Activated CD8-positive, alpha-beta memory T cell treated with anti-CD3 and anti-CD28 coated beads for 4 hours (primary cell): ENCODE results near the gene PPP1R36.
"Not testable (repeated sequence)": the region's sequence is repeated elsewhere in the genome, so short reads cannot be mapped to it uniquely, and the experiment has no call there.

Experiments
- DNase-seq, 2 donors: peaks; one replicate each; pipeline ENCODE4 v3.0.0-alpha.2; 2020; ENCODE audit warnings: low read depth in 2 of 2

The PPP1R36 gene

GRCh38 chr14:64569138-64569631 lies 19.4 kb downstream of the PPP1R36 start:
- no peak for DNase-seq

- DNase-seq = not testable (repeated sequence)
Observed at GRCh38 chr14:64569646-64570045, 19.9 kb downstream of the PPP1R36 start.

- DNase-seq = no peak
Observed at GRCh38 chr14:64572386-64573104, 22.8 kb downstream of the PPP1R36 start.

- no peak for DNase-seq
Observed at GRCh38 chr14:64573109-64573508, 23.3 kb downstream of the PPP1R36 start.

GRCh38 chr14:64574371-64575107 lies 24.8 kb downstream of the PPP1R36 start:
- no peak for DNase-seq

- no peak for DNase-seq
Observed at GRCh38 chr14:64577211-64577610, 27.4 kb downstream of the PPP1R36 start.

GRCh38 chr14:64580467-64580866 lies 30.7 kb downstream of the PPP1R36 start:
- DNase-seq = no peak

- no peak for DNase-seq
Observed at GRCh38 chr14:64581363-64581762, 31.6 kb downstream of the PPP1R36 start.

GRCh38 chr14:64581817-64582216 lies 32.1 kb downstream of the PPP1R36 start:
- no peak for DNase-seq

- DNase-seq = no peak
Observed at GRCh38 chr14:64584190-64584589, 34.4 kb downstream of the PPP1R36 start.

GRCh38 chr14:64591809-64592208 lies 42.0 kb downstream of the PPP1R36 start:
- DNase-seq = no peak

- no peak for DNase-seq
Observed at GRCh38 chr14:64594438-64594837, 44.7 kb downstream of the PPP1R36 start.

GRCh38 chr14:64598404-64598803 lies 48.6 kb downstream of the PPP1R36 start:
- no peak for DNase-seq

GRCh38 chr14:64601571-64601970 lies 51.8 kb downstream of the PPP1R36 start:
- no peak for DNase-seq

GRCh38 chr14:64602826-64603225 lies 53.1 kb downstream of the PPP1R36 start:
- DNase-seq = no peak

GRCh38 chr14:64604001-64604400 lies 54.2 kb downstream of the PPP1R36 start:
- DNase-seq = no peak

GRCh38 chr14:64604881-64605280 lies 55.1 kb downstream of the PPP1R36 start:
- no peak for DNase-seq

- DNase-seq = no peak
Observed at GRCh38 chr14:64605926-64606685, 56.3 kb downstream of the PPP1R36 start.

GRCh38 chr14:64610049-64610746 lies 60.4 kb downstream of the PPP1R36 start:
- DNase-seq = no peak

- no peak for DNase-seq
Observed at GRCh38 chr14:64611358-64612020, 61.7 kb downstream of the PPP1R36 start.

- DNase-seq = no peak
Observed at GRCh38 chr14:64612021-64612380, 62.2 kb downstream of the PPP1R36 start.
